Activated CD4-positive, CD25-positive, alpha-beta regulatory T cell treated with anti-CD3 and anti-CD28 coated beads, Interleukin-2, amount 50 U/mL, for 16 hours (primary cell): Measurements from ENCODE around the gene PDZRN3.

Experiments
- DNase-seq: peaks from one replicate; pipeline ENCODE4 v3.0.0-alpha.2; 2020; ENCODE audit warnings: low read depth, low spot score

PDZRN3 gene

DNA sequence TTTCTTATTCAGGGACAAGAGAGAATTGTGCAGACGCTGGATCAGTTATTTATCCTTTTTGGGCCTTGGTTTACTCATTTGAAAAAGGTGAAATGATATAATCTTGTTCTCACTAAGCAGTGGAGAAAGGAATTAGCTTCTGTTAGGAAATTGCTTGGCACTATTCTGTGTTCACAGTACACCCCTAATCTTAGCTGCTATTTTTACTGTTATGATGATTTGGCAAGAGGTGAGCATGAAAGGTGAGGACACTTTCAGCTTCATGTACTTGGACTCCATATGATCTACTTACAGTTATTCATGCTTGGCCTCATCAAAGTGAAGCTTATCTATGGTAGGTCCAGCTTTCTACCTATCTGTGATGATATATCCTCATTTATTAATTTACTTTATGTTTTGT lies 282.7 kb downstream of the PDZRN3 start:
- no peak for DNase-seq

DNA sequence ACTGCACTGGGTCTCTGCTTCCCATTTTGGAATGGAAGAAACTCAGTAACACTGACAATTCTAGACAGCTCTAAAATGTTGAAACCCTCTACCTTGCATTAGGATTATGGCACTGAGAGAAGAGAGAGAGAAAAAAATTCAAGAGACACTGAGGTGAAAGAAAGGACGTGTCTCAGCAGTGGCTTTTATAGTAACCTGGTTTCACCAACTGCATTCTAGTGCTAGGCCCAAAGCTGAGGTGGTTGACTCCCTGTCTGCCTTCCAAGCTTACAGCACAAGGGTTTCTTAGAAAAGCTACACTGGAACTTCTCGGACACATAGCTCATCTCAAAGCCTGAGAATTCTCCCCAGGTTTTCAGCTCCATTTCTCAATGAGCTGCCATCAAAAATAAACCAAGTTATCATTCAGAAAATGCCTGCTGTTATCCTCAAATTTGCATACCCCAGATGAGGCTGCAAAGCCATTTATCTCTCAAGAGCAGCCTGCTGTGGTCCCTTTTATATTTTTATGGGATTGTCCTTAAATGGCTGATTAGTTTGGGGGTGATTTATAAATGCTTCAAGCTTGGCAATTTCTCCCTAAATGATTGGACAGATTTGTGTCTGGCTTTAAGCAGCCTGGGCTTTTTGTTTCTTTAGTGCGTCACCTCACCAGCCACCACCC lies 283.3 kb downstream of the PDZRN3 start:
- no peak for DNase-seq

DNA sequence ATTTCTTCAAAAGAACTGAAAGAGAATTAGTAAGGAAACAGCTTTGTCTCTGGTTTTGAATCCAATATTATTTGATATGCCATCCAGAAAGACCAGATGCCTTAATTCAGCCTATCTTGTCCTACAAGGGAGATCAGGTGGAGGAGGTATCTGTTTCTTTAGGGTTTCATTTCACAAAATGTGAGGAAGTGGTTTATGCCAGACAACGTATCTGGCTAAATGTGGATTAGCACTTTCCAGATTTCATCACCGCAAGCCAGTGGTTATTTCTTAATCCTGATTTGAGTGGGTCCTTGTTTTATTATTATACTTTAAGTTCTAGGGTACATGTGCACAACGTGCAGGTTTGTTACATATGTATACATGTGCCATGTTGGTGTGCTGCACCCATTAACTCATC lies 292.2 kb downstream of the PDZRN3 start:
- no peak for DNase-seq
